Measurements from ENCODE around the gene ATG16L2. TPM values are rescaled to one million over a fixed set of nuclear protein-coding genes. Genes with fewer than 3 reads are reported as not detected.
A peak's percentile ranks its signal among the peaks of the same experiment; 100 is the strongest.

ATG16L2 gene
- total RNA-seq, 6 experiments from 2014 or later, result 8.6 to 23.8 (median 15.4) TPM

DNA sequence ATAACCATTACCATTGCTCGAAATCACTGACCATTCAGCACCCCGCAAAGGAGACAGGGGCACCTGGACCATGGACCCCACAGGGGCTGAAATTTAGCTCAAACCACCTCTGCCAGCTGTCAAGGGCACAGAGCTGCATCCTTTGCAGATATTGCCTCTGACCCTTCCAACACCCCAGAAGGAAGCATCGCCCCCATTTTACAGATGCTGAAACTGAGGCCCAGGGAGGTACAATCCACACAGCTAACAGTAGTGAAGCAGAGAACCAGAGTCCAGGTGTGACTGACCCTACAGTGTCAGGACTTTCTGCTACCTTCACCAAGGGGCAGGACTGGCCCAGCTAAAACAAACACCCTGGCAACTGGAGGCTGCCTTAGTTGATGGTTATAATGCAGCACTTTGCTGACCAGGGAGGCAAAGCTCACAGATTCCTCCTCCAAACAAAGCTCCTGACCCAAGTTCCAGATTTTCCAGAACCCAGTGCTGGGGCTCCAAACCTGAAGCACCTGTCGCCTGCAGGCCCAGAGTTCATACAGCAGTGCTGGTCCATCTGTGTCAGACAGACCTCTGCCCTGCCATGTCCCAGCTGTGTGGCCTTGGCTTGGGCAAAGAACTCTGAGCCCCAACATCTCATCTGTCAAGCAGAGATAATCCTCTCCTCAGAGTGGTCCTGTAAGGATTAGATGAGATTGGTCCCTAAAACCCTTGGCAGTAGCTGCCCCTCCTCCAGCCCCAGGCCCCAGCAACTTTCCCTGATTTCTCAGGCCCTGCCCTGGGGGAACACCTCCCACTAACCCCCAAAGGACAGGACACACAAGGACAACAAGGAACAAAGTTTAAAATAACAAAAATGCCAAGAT, 46.8 kb upstream of the ATG16L2 start:
- 80% methylated on average over 1 of the region's 4 CpGs for WGBS (ENCODE audit: insufficient coverage, low coverage, low lambda C conversion rate, missing lambda C conversion rate)
- Histone ChIP-seq H3K36me3 (peaks cover 0 to 15% (median 2%) of the 10 kb centered on the region in 4 donors), H3K4me1 (peaks cover 0 to 74% (median 25%) of the 10 kb centered on the region in 4 donors), H3K27ac (peak overlapping the region in 1 of 3 donors; percentile 49), H3K27me3 (no peaks in the 10 kb centered on the region), H3K4me3 (no peak overlapping the region), H3K9me3 (no peaks in the 10 kb centered on the region)
- DNase-seq, result no peak
- ATAC-seq, result peak; percentile 25 to 43 (median 34)
- TF ChIP-seq, protein P1, sequence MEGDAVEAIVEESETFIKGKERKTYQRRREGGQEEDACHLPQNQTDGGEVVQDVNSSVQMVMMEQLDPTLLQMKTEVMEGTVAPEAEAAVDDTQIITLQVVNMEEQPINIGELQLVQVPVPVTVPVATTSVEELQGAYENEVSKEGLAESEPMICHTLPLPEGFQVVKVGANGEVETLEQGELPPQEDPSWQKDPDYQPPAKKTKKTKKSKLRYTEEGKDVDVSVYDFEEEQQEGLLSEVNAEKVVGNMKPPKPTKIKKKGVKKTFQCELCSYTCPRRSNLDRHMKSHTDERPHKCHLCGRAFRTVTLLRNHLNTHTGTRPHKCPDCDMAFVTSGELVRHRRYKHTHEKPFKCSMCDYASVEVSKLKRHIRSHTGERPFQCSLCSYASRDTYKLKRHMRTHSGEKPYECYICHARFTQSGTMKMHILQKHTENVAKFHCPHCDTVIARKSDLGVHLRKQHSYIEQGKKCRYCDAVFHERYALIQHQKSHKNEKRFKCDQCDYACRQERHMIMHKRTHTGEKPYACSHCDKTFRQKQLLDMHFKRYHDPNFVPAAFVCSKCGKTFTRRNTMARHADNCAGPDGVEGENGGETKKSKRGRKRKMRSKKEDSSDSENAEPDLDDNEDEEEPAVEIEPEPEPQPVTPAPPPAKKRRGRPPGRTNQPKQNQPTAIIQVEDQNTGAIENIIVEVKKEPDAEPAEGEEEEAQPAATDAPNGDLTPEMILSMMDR (IDR thresholded peaks at IDR 0.05), result no peak
- no peak for TF ChIP-seq POLR2A (IDR thresholded peaks at IDR 0.05)
- intact Hi-C loops (cut with DNase I), result no loop called here

DNA sequence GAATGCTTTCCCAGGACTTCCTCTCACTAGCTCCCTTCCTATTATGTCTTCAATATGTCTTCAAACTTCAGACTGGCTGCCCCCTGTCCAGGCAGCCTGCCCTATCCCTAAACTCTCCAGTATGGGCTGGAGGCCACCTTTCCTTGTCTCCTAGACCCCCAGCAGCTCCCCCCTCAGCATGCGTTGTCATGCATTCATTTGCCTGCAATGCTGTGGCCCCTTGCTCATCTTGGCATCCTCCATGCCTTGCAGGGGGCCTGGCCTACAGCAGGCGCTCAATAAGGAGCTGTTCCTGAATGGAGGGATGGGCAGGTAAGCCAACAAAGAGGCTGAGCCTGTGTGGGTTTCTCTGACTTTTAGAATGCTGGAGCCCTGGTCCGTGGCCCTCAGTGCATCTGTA, 45.6 kb upstream of the ATG16L2 start:
- DNase-seq (no peak), ATAC-seq (no peak)
- intact Hi-C loops (cut with DNase I), result no loop called here
- WGBS (ENCODE audit: insufficient coverage, low coverage, low lambda C conversion rate, missing lambda C conversion rate), result 77% methylated on average over 3 of the region's 3 CpGs
- H3K27ac ChIP-seq, result no peak overlapping the region
- no peak for TF ChIP-seq POLR2A (IDR thresholded peaks at IDR 0.05)
- TF ChIP-seq, protein P1 (IDR thresholded peaks at IDR 0.05), result no peak
- H3K4me3 ChIP-seq, result no peak overlapping the region
- H3K36me3 ChIP-seq, result peaks cover 0 to 20% (median 2%) of the 10 kb centered on the region in 4 donors
- peaks cover 0 to 79% (median 26%) of the 10 kb centered on the region in 4 donors for H3K4me1 ChIP-seq
- no peaks in the 10 kb centered on the region for H3K9me3 ChIP-seq
- H3K27me3 ChIP-seq, result no peaks in the 10 kb centered on the region

DNA sequence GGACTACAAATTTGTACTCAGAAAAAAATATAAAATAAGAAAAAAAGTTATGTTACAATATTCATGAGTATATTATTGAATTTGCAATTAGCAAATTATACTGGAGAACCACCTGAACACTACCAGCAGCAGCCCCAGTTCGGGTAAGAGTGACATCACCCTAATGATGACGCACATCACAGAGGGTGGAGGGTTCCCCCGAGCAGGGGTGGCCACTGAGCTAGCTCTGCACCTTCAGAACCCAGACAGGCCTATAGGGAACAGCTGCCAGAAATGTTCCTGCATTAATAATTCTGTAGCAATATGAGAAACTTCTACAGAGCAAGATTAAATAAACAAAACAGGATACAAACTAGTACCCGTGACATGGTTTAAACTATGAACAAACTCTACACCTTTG, 44.5 kb upstream of the ATG16L2 start:
- peak in 1 of 4 donors; percentile 16 for ATAC-seq
- Histone ChIP-seq H3K27me3 (no peaks in the 10 kb centered on the region), H3K4me3 (no peak overlapping the region), H3K9me3 (no peaks in the 10 kb centered on the region), H3K4me1 (peaks cover 0 to 79% (median 31%) of the 10 kb centered on the region in 4 donors), H3K27ac (no peak overlapping the region), H3K36me3 (peaks cover 0 to 12% (median 2%) of the 10 kb centered on the region in 4 donors)
- no peak for TF ChIP-seq POLR2A (IDR thresholded peaks at IDR 0.05)
- TF ChIP-seq, protein P1 (IDR thresholded peaks at IDR 0.05), result no peak
- no peak for DNase-seq
- intact Hi-C loops (cut with DNase I), result loop anchor here in 1 of 2 donors (10.0 kb wide), 1 partner anchor 45 kb away; no protein-coding TSS in a partner anchor
- WGBS (ENCODE audit: insufficient coverage, low coverage, low lambda C conversion rate, missing lambda C conversion rate), result 47% methylated on average over 4 of the region's 4 CpGs

DNA sequence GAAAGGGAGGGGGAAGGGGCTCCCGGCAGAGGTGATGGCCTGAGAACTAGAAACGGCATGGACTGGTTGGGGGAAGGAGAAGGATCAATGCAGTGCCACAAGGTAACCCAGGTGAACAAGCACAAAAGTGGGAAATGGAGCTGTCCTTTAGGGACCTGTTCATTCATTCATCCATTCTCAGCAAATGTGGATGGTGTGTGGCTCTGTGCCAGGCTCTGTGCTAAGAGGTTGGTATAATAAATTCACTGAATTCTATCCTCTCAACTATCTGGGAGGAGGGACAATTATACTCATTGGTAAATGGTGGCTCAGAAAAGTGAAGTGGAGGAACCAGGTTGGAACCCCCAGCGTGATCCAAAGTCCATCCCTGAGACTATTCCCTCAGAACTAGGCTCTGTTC, 43.4 kb upstream of the ATG16L2 start:
- Histone ChIP-seq H3K27me3 (no peaks in the 10 kb centered on the region), H3K36me3 (peaks cover 0 to 10% (median 2%) of the 10 kb centered on the region in 4 donors), H3K9me3 (no peaks in the 10 kb centered on the region), H3K4me1 (peaks cover 0 to 81% (median 34%) of the 10 kb centered on the region in 4 donors), H3K4me3 (no peak overlapping the region), H3K27ac (no peak overlapping the region)
- intact Hi-C loops (cut with DNase I), result loop anchor here in 1 of 2 donors (10.0 kb wide), 1 partner anchor 46 kb away; no protein-coding TSS in a partner anchor
- TF ChIP-seq POLR2A (IDR thresholded peaks at IDR 0.05), result no peak
- TF ChIP-seq, protein P1 (IDR thresholded peaks at IDR 0.05), result no peak
- ATAC-seq (no peak), DNase-seq (no peak)
- WGBS (ENCODE audit: insufficient coverage, low coverage, low lambda C conversion rate, missing lambda C conversion rate), result 73% methylated on average over 3 of the region's 3 CpGs
